ENCODE measurements around the gene KIAA0586. TPM values are rescaled to one million over a fixed set of nuclear protein-coding genes. Genes with fewer than 3 reads are reported as not detected.
"Not testable (repeated sequence)": the region's sequence is repeated elsewhere in the genome, so short reads cannot be mapped to it uniquely, and the experiment has no call there.

Gene KIAA0586
- total RNA-seq, 1 donor from 2014 or later = 21.7 TPM

GRCh38 chr14:58549105-58549757, 121.7 kb downstream of the KIAA0586 start:
- DNase-seq (ENCODE audit: low spot score) = no peak

GRCh38 chr14:58553959-58554358, 126.4 kb downstream of the KIAA0586 start:
- DNase-seq (ENCODE audit: low spot score) = no peak

GRCh38 chr14:58555647-58556046, 128.1 kb downstream of the KIAA0586 start:
- no peak for DNase-seq (ENCODE audit: low spot score)

DNA sequence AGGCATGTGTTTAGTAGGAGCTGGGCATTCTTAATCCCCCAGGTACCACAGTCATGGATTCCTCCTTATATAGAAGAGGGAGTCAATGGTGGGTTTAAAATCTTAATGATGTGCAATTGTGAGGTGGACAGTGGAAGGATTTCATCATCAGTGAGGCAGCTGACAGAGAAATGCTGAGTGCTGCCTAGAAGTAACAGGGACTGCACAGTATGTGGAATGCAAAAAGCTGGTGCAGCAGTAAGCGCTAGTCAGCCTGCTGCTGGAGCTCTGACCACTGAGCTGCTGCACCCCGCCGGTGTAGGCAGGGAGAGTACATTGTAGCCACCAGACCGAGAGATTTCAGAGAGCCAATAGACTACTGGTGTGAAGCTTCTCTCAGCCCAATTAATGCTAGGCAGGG, 129.7 kb downstream of the KIAA0586 start:
- no peak for DNase-seq (ENCODE audit: low spot score)

GRCh38 chr14:58560208-58560607, 132.7 kb downstream of the KIAA0586 start:
- no peak for DNase-seq (ENCODE audit: low spot score)

DNA sequence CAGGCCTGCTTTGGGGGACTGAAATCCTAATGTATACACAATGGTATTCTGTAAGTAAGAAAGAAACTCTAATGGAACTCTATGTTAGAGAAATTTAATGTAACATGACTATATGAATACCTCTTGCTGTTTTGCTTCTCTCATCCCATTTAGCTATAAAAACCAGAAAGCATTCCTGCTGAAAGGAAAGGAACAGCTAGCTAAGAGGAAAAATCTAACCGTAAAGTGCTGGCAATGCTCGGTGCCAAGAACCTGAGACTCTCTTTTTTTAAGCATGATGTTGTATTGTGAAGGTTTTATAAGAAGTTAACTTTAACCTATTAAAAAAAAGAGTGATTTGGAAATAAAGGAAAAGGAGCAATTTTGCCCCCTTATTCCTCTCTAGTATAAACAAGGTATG, 134.6 kb downstream of the KIAA0586 start:
- DNase-seq (ENCODE audit: low spot score) = no peak

GRCh38 chr14:58563978-58564377, 136.5 kb downstream of the KIAA0586 start:
- no peak for DNase-seq (ENCODE audit: low spot score)

DNA sequence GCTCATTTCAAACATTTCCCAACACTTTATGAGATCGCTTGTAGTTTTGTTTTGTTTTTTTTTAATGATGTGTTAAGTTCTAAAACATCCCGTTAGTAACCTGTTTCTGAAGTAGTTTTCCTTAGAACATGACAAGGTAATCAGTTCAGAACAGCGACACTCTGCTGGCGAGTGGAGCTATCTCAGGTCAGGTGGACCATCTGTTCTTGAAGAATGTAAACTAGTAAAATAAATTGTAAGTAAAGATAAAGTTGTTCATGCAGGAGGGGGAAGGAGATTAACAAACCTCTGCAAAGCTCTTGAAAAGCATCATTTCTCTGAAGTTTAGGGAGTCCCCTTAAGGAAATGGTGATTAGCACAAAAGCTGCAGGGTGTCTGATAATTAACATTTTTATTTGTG, 138.3 kb downstream of the KIAA0586 start:
- no peak for DNase-seq (ENCODE audit: low spot score)

- DNase-seq (ENCODE audit: low spot score) = no peak
These were observed 139.5 kb downstream of the KIAA0586 start for GRCh38 chr14:58566979-58567378.

DNA sequence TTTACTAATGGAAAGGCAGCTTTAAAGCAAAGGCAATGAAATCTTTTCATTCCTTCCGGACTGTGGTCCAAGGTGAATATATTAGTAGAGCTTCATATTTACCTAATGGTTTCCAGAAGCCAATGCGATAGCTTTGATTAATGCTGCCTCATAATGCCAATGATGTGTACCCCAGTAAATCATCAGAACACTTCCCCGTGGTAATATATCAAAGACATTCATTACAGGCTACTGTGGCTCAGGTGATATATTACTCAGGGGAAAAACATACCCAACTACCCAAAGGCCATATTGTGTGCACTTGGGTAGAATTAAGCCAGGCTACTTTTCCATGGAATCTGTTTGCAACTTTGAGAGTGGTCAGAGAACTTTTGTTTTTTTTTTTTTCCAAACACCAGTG, 140.8 kb downstream of the KIAA0586 start:
- DNase-seq (ENCODE audit: low spot score) = no peak

DNA sequence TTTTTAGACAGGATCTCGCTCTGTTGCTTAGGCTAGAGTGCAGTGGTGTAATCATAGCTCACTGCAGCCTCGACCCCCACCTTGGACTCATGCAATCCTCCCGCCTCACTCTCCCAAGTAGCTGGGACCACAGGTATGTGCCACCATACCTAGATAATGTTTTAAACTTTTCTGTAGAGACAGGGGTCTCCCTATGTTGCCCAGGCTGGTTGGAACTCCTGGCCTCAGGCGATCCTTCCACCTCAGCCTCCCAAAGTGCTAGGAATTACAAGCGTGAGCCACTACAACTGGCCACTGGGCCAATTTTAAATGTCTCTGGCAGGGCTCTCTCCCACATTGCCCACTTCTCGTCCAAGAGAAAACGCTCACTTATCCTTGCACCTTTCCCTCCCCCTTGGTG, 143.7 kb downstream of the KIAA0586 start:
- no peak for DNase-seq (ENCODE audit: low spot score)

GRCh38 chr14:58571769-58572472, 144.4 kb downstream of the KIAA0586 start:
- DNase-seq (ENCODE audit: low spot score) = no peak

DNA sequence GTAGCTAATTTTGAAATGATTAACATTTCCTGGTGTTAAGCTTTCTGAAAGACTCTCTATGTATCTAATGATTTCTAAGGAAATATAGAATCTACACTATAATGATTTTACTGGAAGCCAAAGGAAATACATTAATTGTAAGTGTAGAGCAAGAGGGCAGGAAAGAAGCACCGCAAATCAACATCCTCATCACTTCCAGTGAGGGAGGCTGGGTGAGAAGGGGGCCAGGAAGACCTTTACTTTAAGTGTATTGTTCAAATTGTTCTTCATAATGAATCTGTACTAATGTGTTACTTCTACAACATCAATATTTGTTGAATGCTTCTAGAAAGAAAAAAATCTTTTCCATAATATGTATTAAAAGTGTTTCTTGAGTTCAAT, 144.9 kb downstream of the KIAA0586 start:
- DNase-seq (ENCODE audit: low spot score) = no peak

DNA sequence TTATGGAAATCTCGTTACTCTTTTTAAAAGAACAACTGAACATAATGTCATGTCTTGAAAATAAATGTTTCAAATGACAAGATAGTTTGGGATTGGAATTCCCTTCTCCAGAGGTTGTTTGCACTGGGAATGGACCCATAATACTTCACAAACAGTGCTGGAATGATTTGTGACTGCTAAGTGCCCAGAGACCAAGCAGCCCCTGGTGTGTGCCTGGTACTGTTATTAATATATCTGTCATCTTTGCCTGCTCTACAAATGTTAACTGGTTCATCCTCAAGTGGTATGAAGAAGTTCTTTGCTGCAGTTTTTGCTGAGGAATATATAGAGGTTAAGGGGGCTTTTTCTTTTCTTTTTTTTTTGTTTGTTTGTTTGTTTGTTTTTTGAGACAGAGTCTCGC, 145.3 kb downstream of the KIAA0586 start:
- DNase-seq (ENCODE audit: low spot score) = no peak

DNA sequence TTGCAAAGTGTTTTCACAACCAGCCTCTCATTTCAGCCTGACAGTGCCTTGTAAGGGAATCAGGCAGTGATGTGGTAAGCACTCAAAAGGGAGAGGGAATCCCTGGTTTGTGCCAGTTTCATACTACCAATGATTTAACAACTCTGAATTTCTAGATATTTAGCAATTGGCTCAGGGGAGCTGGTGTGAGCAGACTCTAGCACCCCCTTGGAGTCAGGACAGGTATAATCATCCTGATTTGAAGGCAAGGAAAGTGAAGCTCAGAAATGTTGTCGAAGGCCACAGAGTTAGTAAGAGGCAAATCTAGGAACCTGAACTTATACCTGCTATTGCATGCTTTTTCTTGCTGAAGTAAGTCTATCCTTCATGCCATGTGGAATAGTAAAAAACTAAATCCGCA, 147.1 kb downstream of the KIAA0586 start:
- no peak for DNase-seq (ENCODE audit: low spot score)

- no peak for DNase-seq (ENCODE audit: low spot score)
These were observed 148.4 kb downstream of the KIAA0586 start for GRCh38 chr14:58575956-58576355.

GRCh38 chr14:58580035-58580434, 152.5 kb downstream of the KIAA0586 start:
- DNase-seq (ENCODE audit: low spot score) = not testable (repeated sequence)

GRCh38 chr14:58581389-58581788, 153.9 kb downstream of the KIAA0586 start:
- not testable (repeated sequence) for DNase-seq (ENCODE audit: low spot score)

DNA sequence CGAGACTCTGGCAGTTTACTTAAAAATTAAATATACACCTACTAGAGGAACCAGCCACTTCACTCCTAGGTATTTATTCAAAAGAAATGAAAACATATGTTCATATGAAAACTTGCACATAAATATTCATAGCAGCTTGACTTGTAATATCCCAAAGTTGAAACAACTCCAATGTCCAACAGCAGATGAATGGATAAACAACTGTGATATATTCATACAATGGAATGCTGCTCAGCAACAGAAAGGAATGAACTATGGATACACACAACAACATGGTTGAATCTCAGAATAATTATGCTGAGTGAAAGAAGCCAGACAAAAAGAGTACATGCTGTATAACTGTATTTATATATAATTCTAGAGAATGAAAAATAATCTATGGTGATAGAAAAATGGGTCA, 156.9 kb downstream of the KIAA0586 start:
- DNase-seq (ENCODE audit: low spot score) = no peak

DNA sequence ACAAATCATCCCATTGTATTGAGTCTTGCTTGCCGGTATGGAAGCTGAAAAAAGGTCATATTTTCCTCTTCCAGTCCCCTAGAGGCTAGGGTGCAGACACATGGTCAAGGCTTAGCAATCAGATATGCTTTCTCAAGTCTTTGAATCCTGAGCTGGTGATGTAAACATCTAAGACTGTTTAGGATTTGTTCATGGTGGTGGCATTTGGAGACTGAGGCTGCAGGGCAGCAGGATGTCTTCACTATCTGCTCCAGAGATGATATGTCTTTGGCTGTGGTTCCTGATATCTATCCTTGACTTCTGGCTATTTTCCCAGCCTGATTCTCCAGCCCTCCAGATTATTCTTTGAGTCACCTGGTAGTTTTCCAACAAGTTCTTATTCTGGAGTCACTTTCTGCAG, 159.8 kb downstream of the KIAA0586 start:
- no peak for DNase-seq (ENCODE audit: low spot score)

DNA sequence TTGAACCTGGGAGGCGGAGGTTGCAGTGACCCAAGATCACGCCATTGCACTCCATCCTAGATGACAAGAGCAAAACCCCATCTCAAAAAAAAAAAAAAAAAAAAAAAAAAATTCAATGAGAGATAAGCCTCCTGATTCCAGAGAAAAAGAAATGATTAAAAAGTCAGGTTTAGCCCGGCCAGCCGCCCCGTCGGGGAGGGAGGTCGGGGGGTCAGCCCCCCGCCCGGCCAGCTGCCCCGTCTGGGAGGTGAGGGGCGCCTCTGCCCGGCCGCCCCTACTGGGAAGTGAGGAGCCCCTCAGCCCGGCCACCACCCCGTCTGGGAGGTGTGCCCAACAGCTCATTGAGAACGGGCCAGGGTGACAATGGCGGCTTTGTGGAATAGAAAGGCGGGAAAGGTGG, 160.8 kb downstream of the KIAA0586 start:
- not testable (repeated sequence) for DNase-seq (ENCODE audit: low spot score)

DNA sequence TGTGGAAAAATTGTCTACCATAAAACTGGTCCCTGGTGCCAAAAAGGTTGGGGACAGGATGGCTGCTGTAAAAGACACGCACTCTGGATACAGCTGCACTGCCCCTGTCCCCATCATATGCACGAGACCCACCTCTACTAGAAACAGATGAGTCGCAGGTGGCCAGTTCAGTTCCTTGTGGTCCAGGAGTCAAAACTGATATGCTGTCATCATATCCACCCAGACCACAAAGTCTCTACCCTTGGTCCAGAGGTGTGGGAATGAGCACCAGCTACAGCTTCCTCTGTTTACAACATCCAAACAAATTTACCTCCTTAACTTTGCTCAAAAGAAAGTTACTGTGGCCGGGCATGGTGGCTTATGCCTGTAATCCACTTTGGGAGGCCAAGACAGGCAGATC, 166.5 kb downstream of the KIAA0586 start:
- DNase-seq (ENCODE audit: low spot score) = no peak

- no peak for DNase-seq (ENCODE audit: low spot score)
These were observed 169.5 kb downstream of the KIAA0586 start for GRCh38 chr14:58597041-58597440.

All from ureter (tissue), 1 donor.